H1 (cell line): ENCODE results near the gene EEF1AKMT2. TPM values are rescaled to one million over a fixed set of nuclear protein-coding genes. Genes with fewer than 3 reads are reported as not detected.

Experiments used
- EGR1 ChIP-seq: IDR thresholded peaks from 2 replicates; pipeline ENCODE4 v1.6.1; 2011; ENCODE audit warnings: low read depth, low read length, borderline replicate concordance
- KDM5A ChIP-seq: fragments of 200-600 bp; IDR thresholded peaks from 2 replicates; pipeline ENCODE4 v1.7.1; 2012; ENCODE audit warnings: mild to moderate bottlenecking, low read length, inconsistent platforms, mixed read lengths
- RBBP5 ChIP-seq: IDR thresholded peaks from 2 replicates; pipeline ENCODE4 v1.7.1; 2012; ENCODE audit warnings: low read depth, mild to moderate bottlenecking, inconsistent platforms, low read length, moderate library complexity, borderline replicate concordance
- SIRT6 ChIP-seq: IDR thresholded peaks from one replicate; pipeline ENCODE4 v1.7.1; 2012; ENCODE audit warnings: low read length, inconsistent platforms
- polyA plus RNA-seq, 7 experiments: library from polyadenylated mRNA; depleted of rRNA in 3 of 7; stranded (reverse) in 5 of 7; unstranded in 2 of 7; fragments of >200 nt in 5 of 7; fragments of 200-250 nt in 2 of 7; gene quantifications; 1 replicate in 5 of 7; 2 replicates in 1 of 7; 4 replicates in 1 of 7; pipeline versions ENCODE4 v1.2.1 to v1.2.3, GENCODE V29; 2011 to 2013; ENCODE audit warnings: missing spikeins in 2 of 7, mixed read lengths in 2 of 7
- total RNA-seq: library from RNA; stranded (reverse); fragmentation: NEBNext Ultra II Directional; extraction: Animal tissue kit (Norgen Biotek cat#: 25700); gene quantifications from 2 replicates; pipeline ENCODE4 v1.2.1, GENCODE V29; 2021
- TF ChIP-seq, protein P1 (sequence below): fragments of 300-600 bp; sonication (generic); IDR thresholded peaks from 2 replicates; pipeline ENCODE4 v1.7.1; 2012; ENCODE audit warnings: low read length, moderate library complexity, mild to moderate bottlenecking, inconsistent platforms; ENCODE audit not compliant: insufficient replicate concordance
- TF ChIP-seq, protein P2 (sequence below): IDR thresholded peaks from 2 replicates; pipeline ENCODE4 v1.6.1; 2011; ENCODE audit warnings: low read depth, mild to moderate bottlenecking, low read length; ENCODE audit not compliant: insufficient read depth

EEF1AKMT2 gene
- total and polyA plus RNA-seq, 2 of the 8 experiments (the other 6 are each of a cell fraction or from before 2014, with no cell fraction given) = 9.8 to 26.8 TPM

DNA sequence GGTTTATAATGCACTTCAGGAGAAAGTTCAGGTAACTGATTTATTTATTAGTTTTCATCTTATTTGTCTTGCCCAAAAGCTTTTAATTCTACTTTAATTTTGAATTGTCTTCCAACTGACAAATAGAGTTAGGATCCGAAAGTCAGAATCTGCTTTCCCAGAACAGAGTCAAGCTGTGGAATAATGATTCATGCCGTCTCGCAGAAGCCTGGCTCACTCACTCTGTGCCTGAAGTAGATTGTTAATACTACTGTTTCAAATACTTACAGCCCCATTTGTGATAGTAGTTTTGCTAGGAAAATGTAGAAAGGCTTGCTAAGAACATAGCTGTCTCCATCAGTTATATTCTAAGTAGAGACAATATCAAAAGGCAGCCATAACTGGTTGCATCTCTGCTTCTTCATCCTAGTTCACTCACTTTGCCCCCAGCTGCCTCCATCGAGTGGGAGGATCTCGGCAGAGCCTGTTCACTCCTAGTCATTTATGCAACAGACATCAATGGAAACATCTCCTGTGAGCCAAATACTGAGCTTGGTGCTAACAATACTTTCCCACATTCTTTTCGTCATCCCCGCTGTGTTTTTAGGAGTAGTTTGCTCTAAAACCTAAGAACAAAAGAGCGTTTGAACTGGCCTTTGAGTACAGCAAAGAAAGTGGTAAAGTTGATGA is 37.9 kb upstream of the EEF1AKMT2 start (continued):
- TF ChIP-seq EGR1 (no peak), SIRT6 (no peak), KDM5A (no peak), RBBP5 (no peak)
- TF ChIP-seq, protein P1, sequence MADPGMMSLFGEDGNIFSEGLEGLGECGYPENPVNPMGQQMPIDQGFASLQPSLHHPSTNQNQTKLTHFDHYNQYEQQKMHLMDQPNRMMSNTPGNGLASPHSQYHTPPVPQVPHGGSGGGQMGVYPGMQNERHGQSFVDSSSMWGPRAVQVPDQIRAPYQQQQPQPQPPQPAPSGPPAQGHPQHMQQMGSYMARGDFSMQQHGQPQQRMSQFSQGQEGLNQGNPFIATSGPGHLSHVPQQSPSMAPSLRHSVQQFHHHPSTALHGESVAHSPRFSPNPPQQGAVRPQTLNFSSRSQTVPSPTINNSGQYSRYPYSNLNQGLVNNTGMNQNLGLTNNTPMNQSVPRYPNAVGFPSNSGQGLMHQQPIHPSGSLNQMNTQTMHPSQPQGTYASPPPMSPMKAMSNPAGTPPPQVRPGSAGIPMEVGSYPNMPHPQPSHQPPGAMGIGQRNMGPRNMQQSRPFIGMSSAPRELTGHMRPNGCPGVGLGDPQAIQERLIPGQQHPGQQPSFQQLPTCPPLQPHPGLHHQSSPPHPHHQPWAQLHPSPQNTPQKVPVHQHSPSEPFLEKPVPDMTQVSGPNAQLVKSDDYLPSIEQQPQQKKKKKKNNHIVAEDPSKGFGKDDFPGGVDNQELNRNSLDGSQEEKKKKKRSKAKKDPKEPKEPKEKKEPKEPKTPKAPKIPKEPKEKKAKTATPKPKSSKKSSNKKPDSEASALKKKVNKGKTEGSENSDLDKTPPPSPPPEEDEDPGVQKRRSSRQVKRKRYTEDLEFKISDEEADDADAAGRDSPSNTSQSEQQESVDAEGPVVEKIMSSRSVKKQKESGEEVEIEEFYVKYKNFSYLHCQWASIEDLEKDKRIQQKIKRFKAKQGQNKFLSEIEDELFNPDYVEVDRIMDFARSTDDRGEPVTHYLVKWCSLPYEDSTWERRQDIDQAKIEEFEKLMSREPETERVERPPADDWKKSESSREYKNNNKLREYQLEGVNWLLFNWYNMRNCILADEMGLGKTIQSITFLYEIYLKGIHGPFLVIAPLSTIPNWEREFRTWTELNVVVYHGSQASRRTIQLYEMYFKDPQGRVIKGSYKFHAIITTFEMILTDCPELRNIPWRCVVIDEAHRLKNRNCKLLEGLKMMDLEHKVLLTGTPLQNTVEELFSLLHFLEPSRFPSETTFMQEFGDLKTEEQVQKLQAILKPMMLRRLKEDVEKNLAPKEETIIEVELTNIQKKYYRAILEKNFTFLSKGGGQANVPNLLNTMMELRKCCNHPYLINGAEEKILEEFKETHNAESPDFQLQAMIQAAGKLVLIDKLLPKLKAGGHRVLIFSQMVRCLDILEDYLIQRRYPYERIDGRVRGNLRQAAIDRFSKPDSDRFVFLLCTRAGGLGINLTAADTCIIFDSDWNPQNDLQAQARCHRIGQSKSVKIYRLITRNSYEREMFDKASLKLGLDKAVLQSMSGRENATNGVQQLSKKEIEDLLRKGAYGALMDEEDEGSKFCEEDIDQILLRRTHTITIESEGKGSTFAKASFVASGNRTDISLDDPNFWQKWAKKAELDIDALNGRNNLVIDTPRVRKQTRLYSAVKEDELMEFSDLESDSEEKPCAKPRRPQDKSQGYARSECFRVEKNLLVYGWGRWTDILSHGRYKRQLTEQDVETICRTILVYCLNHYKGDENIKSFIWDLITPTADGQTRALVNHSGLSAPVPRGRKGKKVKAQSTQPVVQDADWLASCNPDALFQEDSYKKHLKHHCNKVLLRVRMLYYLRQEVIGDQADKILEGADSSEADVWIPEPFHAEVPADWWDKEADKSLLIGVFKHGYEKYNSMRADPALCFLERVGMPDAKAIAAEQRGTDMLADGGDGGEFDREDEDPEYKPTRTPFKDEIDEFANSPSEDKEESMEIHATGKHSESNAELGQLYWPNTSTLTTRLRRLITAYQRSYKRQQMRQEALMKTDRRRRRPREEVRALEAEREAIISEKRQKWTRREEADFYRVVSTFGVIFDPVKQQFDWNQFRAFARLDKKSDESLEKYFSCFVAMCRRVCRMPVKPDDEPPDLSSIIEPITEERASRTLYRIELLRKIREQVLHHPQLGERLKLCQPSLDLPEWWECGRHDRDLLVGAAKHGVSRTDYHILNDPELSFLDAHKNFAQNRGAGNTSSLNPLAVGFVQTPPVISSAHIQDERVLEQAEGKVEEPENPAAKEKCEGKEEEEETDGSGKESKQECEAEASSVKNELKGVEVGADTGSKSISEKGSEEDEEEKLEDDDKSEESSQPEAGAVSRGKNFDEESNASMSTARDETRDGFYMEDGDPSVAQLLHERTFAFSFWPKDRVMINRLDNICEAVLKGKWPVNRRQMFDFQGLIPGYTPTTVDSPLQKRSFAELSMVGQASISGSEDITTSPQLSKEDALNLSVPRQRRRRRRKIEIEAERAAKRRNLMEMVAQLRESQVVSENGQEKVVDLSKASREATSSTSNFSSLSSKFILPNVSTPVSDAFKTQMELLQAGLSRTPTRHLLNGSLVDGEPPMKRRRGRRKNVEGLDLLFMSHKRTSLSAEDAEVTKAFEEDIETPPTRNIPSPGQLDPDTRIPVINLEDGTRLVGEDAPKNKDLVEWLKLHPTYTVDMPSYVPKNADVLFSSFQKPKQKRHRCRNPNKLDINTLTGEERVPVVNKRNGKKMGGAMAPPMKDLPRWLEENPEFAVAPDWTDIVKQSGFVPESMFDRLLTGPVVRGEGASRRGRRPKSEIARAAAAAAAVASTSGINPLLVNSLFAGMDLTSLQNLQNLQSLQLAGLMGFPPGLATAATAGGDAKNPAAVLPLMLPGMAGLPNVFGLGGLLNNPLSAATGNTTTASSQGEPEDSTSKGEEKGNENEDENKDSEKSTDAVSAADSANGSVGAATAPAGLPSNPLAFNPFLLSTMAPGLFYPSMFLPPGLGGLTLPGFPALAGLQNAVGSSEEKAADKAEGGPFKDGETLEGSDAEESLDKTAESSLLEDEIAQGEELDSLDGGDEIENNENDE = no peak
- TF ChIP-seq, protein P2, sequence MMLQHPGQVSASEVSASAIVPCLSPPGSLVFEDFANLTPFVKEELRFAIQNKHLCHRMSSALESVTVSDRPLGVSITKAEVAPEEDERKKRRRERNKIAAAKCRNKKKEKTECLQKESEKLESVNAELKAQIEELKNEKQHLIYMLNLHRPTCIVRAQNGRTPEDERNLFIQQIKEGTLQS = no peak
